ENCODE results near the gene AGFG1. TPM values are rescaled to one million over a fixed set of nuclear protein-coding genes. Genes with fewer than 3 reads are reported as not detected.

Gene AGFG1
- total RNA-seq, 1 experiment from 2014 or later = 81.3 TPM

DNA sequence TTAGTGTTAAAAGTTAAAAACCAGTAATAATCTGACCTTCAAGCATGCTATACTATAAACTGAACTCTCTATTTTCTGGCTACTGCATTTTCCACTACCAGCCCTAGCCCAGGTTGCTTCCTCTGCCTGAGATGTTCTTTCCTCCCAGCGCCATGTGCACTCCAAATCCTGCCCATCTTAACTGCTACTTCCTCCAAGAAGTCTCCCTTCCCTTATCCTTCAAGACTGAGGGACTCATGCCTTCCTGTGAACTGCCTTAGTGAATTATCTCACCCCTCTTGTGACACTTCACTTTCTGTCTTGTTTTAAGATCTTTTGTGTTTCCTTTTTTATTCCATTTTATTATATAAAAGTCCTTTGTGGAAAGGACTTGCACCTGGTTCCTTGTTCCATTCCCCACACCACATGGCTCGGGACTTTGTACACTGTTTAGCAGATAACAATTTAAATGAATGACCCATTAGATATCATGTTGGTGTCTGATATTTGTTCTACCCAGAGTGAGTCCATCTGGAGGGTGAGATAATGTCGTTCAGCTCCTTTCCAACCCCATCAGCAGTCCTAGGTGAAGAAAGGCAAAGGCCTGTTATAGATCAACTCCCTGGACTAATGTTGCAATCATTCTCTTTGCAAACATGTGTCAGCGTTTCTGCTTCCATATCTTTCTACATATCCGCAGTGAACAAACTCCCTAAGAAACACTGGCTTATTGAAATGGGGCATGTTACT, 20.9 kb upstream of the AGFG1 start:
- POLR2A ChIA-PET = no interaction called here
- no peaks in the 10 kb centered on the region for H3K27me3 Mint-ChIP-seq (ENCODE audit: low read depth)
- TF ChIP-seq, protein P1, sequence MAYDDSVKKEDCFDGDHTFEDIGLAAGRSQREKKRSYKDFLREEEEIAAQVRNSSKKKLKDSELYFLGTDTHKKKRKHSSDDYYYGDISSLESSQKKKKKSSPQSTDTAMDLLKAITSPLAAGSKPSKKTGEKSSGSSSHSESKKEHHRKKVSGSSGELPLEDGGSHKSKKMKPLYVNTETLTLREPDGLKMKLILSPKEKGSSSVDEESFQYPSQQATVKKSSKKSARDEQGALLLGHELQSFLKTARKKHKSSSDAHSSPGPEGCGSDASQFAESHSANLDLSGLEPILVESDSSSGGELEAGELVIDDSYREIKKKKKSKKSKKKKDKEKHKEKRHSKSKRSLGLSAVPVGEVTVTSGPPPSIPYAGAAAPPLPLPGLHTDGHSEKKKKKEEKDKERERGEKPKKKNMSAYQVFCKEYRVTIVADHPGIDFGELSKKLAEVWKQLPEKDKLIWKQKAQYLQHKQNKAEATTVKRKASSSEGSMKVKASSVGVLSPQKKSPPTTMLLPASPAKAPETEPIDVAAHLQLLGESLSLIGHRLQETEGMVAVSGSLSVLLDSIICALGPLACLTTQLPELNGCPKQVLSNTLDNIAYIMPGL (CRISPR knock-in tag; IDR thresholded peaks at IDR 0.05) = no peak
- TF ChIP-seq GABPB1 (CRISPR knock-in tag; IDR thresholded peaks at IDR 0.05) = peak; percentile 93
- H3K27ac Mint-ChIP-seq = no peak overlapping the region
- peaks cover 1% of the 10 kb centered on the region; the same call in 1 of the 2 replicates for H3K4me1 Mint-ChIP-seq
- no peak for DNase-seq (ENCODE audit: low spot score)
- no peak overlapping the region for H3K4me3 Mint-ChIP-seq
- no peaks in the 10 kb centered on the region for H3K36me3 Mint-ChIP-seq
- no peaks in the 10 kb centered on the region for H3K9me3 Mint-ChIP-seq
- ATAC-seq = no peak
- CTCF ChIA-PET = no interaction called here

DNA sequence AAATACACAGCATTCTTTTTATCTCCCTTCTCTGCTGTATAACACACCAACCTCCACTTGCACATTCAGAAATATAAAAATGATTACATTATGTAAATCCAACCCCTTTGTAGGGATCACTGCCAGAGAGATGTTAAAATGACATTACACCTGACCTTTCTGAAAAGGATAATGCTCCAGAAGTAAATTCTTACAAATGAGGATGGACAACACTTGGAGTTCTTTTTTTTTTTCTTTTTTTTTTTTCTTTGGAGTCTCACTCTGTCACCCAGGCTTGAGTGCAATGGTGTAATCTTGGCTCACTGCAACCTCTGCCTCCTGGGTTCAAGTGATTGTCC, 20.3 kb upstream of the AGFG1 start:
- CTCF ChIA-PET = no interaction called here

DNA sequence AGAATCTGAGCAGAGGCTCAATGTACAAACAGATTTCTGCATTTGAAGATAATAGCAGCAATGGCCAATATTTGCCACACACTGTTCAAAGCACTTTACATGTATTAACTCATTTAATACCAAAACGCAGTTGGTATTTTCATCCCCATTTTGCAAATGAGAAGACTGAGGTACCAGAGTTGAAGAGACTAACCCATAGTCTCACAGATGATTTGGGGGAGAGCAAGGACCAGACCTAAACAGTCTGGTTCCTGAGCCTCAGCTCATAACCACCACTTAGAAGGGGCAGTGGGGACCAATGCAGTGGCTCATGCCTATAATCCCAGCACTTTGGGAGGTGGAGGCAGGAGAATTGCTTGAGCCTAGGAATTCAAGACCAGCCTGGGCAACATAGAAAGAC, 18.1 kb upstream of the AGFG1 start:
- Mint-ChIP-seq H3K27me3 (ENCODE audit: low read depth) (no peaks in the 10 kb centered on the region), H3K4me3 (no peak overlapping the region), H3K4me1 (peaks cover 2% of the 10 kb centered on the region; the same call in 1 of the 2 replicates), H3K36me3 (no peaks in the 10 kb centered on the region), H3K9me3 (no peaks in the 10 kb centered on the region), H3K27ac (no peak overlapping the region)
- ChIA-PET POLR2A (no interaction called here), CTCF (interaction anchor here (0.6 kb wide), 1 partner anchor 126 kb away, joined by 3 read pairs; no protein-coding TSS in a partner anchor)
- DNase-seq (ENCODE audit: low spot score) (no peak), ATAC-seq (no peak)
- TF ChIP-seq ATF1 (CRISPR knock-in tag; IDR thresholded peaks at IDR 0.05) (no peak), SMAD3 (CRISPR knock-in tag; IDR thresholded peaks at IDR 0.05; ENCODE audit: borderline replicate concordance) (no peak), NR3C1 (CRISPR knock-in tag; conservative IDR thresholded peaks at IDR 0.05; ENCODE audit: low read depth) (no peak)
- TF ChIP-seq, protein P2, sequence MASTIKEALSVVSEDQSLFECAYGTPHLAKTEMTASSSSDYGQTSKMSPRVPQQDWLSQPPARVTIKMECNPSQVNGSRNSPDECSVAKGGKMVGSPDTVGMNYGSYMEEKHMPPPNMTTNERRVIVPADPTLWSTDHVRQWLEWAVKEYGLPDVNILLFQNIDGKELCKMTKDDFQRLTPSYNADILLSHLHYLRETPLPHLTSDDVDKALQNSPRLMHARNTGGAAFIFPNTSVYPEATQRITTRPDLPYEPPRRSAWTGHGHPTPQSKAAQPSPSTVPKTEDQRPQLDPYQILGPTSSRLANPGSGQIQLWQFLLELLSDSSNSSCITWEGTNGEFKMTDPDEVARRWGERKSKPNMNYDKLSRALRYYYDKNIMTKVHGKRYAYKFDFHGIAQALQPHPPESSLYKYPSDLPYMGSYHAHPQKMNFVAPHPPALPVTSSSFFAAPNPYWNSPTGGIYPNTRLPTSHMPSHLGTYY (CRISPR knock-in tag; IDR thresholded peaks at IDR 0.05) = no peak
- TF ChIP-seq, protein P3, sequence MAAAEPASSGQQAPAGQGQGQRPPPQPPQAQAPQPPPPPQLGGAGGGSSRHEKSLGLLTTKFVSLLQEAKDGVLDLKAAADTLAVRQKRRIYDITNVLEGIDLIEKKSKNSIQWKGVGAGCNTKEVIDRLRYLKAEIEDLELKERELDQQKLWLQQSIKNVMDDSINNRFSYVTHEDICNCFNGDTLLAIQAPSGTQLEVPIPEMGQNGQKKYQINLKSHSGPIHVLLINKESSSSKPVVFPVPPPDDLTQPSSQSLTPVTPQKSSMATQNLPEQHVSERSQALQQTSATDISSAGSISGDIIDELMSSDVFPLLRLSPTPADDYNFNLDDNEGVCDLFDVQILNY (CRISPR knock-in tag; IDR thresholded peaks at IDR 0.05) = no peak
- TF ChIP-seq, protein P4, sequence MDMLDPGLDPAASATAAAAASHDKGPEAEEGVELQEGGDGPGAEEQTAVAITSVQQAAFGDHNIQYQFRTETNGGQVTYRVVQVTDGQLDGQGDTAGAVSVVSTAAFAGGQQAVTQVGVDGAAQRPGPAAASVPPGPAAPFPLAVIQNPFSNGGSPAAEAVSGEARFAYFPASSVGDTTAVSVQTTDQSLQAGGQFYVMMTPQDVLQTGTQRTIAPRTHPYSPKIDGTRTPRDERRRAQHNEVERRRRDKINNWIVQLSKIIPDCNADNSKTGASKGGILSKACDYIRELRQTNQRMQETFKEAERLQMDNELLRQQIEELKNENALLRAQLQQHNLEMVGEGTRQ (CRISPR knock-in tag; IDR thresholded peaks at IDR 0.05) = no peak

More for the DNA sequence above, 20.3 kb upstream of the AGFG1 start:
- Mint-ChIP-seq H3K27ac (no peak overlapping the region), H3K4me1 (peaks cover 2% of the 10 kb centered on the region; the same call in 1 of the 2 replicates), H3K9me3 (no peaks in the 10 kb centered on the region), H3K27me3 (ENCODE audit: low read depth) (no peaks in the 10 kb centered on the region), H3K36me3 (no peaks in the 10 kb centered on the region), H3K4me3 (no peak overlapping the region)
- TF ChIP-seq ZNF423 (CRISPR knock-in tag; IDR thresholded peaks at IDR 0.05) (no peak), ZNF232 (CRISPR knock-in tag; IDR thresholded peaks at IDR 0.05) (no peak), MYBL2 (CRISPR knock-in tag; IDR thresholded peaks at IDR 0.05) (no peak), NFATC4 (CRISPR knock-in tag; IDR thresholded peaks at IDR 0.05) (no peak), SMAD3 (CRISPR knock-in tag; IDR thresholded peaks at IDR 0.05; ENCODE audit: borderline replicate concordance) (no peak)
- TF ChIP-seq, protein P5, sequence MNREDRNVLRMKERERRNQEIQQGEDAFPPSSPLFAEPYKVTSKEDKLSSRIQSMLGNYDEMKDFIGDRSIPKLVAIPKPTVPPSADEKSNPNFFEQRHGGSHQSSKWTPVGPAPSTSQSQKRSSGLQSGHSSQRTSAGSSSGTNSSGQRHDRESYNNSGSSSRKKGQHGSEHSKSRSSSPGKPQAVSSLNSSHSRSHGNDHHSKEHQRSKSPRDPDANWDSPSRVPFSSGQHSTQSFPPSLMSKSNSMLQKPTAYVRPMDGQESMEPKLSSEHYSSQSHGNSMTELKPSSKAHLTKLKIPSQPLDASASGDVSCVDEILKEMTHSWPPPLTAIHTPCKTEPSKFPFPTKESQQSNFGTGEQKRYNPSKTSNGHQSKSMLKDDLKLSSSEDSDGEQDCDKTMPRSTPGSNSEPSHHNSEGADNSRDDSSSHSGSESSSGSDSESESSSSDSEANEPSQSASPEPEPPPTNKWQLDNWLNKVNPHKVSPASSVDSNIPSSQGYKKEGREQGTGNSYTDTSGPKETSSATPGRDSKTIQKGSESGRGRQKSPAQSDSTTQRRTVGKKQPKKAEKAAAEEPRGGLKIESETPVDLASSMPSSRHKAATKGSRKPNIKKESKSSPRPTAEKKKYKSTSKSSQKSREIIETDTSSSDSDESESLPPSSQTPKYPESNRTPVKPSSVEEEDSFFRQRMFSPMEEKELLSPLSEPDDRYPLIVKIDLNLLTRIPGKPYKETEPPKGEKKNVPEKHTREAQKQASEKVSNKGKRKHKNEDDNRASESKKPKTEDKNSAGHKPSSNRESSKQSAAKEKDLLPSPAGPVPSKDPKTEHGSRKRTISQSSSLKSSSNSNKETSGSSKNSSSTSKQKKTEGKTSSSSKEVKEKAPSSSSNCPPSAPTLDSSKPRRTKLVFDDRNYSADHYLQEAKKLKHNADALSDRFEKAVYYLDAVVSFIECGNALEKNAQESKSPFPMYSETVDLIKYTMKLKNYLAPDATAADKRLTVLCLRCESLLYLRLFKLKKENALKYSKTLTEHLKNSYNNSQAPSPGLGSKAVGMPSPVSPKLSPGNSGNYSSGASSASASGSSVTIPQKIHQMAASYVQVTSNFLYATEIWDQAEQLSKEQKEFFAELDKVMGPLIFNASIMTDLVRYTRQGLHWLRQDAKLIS (CRISPR knock-in tag; IDR thresholded peaks at IDR 0.05; ENCODE audit: borderline replicate concordance) = no peak
- TF ChIP-seq, protein P6, sequence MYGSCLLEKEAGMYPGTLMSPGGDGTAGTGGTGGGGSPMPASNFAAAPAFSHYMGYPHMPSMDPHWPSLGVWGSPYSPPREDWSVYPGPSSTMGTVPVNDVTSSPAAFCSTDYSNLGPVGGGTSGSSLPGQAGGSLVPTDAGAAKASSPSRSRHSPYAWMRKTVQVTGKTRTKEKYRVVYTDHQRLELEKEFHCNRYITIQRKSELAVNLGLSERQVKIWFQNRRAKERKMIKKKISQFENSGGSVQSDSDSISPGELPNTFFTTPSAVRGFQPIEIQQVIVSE (CRISPR knock-in tag; IDR thresholded peaks at IDR 0.05; ENCODE audit: borderline replicate concordance) = no peak
- TF ChIP-seq, protein P7, sequence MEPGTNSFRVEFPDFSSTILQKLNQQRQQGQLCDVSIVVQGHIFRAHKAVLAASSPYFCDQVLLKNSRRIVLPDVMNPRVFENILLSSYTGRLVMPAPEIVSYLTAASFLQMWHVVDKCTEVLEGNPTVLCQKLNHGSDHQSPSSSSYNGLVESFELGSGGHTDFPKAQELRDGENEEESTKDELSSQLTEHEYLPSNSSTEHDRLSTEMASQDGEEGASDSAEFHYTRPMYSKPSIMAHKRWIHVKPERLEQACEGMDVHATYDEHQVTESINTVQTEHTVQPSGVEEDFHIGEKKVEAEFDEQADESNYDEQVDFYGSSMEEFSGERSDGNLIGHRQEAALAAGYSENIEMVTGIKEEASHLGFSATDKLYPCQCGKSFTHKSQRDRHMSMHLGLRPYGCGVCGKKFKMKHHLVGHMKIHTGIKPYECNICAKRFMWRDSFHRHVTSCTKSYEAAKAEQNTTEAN (CRISPR knock-in tag; IDR thresholded peaks at IDR 0.05) = no peak
- ATAC-seq = no peak
- POLR2A ChIA-PET = no interaction called here
- no peak for DNase-seq (ENCODE audit: low spot score)
